NCI-H1048 (cell line): Measurements from ENCODE around the gene CHRNE.
A peak's percentile ranks its signal among the peaks of the same experiment; 100 is the strongest.
"Not testable (repeated sequence)": the region's sequence is repeated elsewhere in the genome, so short reads cannot be mapped to it uniquely, and the experiment has no call there.

Source experiments
- DNase-seq: peaks from one replicate; lab custom pipeline; 2025; lab: John Stamatoyannopoulos, UW

CHRNE gene

GRCh38 chr17:4887581-4887980, 15.3 kb downstream of the CHRNE start:
- DNase-seq = no peak

- DNase-seq = no peak
Observed at GRCh38 chr17:4886830-4887229, 16.1 kb downstream of the CHRNE start.

- no peak for DNase-seq
Observed at GRCh38 chr17:4884489-4884888, 18.4 kb downstream of the CHRNE start.

GRCh38 chr17:4881761-4882555, 20.9 kb downstream of the CHRNE start:
- peak; percentile 84 for DNase-seq

GRCh38 chr17:4880857-4881256, 22.0 kb downstream of the CHRNE start:
- DNase-seq = no peak

DNA sequence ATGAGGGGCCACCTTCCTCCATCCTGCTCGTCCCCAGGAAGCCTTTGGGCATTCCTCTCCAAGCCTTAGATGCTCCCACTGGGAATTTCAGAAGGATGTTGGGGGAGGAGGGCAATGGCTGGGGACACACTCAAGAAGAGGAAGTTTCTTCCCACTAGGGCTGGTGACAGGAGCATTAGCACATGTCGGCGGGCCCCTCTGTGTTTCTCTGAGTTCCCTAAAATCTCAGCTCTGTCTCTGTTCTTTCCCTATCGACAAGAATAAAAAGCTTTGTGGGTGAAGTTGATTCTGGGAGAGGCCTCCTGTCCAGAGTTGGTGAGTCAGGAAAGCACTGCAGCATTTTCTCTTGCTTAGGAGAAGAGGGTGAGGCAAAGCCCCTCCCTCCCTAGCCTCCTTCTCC, 23.3 kb downstream of the CHRNE start:
- DNase-seq = no peak

GRCh38 chr17:4877089-4877488, 25.8 kb downstream of the CHRNE start:
- DNase-seq = no peak

DNA sequence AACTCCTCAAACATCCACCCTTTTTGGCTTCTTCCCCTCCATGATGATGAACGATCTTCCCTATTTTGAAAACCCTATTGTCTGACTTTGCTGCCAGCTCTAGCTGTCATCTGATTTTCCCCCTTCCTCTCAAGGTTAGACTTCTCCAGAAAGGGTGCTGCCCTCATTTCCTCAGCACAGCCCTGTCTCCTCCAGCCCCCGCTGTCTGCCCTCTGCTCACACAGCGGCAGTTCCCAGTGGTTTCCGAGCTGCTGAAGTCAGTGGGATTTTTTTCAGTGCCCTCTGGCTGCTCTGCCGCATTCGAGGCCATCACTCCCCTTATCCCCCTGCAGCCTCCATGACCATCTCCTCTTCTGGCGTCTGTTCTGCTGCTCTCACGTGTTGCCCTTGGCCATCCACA, 30.1 kb downstream of the CHRNE start:
- no peak for DNase-seq

DNA sequence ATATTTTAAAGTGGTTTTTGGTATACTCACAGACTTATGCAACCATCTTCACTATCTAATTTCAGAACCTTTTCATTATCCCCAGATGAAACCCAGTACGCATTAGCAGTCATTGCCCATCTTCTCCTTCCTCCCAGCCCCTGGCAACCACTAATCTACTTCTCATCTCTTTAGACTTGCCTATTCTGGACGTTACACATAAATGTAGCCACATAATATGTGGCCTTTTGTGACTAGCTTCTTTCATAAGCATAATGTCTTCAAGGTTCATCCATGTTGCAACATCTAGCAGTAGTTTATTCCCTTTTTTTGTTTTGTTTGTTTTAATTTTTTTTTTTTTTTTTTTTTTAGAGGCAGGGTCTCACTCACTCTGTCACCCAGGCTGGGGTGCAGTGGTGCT, 32.0 kb downstream of the CHRNE start:
- no peak for DNase-seq

DNA sequence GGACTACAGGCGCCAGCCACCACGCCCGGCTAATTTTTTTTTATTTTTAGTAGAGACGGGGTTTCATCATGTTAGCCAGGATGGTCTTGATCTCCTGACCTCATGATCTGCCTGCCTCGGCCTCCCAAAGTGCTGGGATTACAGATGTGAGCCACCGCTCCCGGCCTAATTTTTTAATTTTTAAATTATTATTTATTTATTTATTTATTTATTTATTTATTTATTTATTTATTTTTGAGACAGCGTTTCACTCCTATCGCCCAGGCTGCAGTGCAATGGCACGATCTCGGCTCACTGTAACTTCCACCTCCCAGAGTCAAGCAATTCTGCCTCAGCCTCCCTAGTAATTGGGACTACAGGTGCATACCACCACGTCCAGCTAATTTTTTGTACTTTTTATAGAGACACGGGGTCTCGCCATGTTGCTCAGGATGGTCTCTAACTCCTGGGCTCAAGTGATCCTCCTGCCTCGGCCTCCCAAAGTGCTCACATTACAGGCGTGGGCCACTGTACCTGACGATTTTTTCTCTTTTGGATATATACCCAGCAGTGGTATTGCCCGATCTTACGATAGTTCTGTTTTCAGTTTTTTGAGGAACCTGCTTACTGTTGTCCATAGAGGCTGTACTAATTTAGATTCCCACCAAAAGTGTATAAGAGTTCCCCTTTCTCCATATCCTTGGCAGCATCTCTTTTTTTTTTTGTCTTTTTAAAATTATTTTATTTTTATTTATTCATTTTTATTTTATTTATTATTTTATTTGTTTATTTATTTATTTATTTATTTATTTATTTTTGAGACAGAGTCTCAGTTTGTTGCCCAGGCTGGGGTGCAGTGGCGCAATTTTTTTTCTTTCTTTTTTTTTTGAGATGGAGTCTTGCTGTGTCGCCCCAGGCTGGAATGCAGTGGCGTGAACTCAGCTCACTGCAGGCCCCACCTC, 33.6 kb downstream of the CHRNE start:
- DNase-seq = not testable (repeated sequence)

- not testable (repeated sequence) for DNase-seq
Observed at GRCh38 chr17:4867535-4867934, 35.4 kb downstream of the CHRNE start.

DNA sequence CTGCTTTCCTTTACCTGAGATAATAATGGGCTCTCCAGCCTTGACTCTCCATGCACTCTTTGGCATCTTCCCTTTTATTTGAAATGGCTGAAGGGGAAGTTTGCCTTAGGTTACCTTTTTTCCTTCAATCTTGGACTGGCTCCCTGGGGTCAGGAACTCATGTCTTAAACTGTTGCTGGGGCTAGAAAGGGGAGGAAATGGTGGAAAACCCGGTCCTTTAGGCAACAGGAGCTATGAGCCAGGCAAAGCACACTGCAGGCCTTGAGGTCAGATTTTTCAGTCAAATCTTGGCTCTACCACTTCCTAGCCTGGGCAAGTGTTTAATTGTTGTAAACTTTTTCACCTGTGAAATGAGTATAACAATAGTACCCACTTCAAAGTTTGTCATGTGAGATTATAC, 39.6 kb downstream of the CHRNE start:
- DNase-seq = no peak

DNA sequence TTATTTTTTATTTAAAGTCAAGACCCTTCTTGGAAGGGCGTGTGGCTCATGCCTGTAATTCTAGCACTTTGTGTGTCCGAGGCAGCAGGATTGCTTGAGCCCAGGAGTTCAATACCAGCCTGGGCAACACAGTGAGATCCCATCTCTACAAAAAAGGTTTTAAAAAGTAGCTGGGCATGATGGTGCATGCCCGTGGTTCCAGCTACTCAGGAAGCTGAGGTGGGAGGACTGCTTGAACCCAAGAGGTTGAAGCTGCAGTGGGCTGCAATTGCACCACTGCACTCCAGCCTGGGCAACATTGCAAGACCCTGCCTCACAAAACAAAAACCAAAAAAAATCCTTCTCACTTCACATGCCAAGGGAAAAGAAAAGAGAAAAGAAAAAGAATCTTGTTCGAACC, 40.2 kb downstream of the CHRNE start:
- no peak for DNase-seq

DNA sequence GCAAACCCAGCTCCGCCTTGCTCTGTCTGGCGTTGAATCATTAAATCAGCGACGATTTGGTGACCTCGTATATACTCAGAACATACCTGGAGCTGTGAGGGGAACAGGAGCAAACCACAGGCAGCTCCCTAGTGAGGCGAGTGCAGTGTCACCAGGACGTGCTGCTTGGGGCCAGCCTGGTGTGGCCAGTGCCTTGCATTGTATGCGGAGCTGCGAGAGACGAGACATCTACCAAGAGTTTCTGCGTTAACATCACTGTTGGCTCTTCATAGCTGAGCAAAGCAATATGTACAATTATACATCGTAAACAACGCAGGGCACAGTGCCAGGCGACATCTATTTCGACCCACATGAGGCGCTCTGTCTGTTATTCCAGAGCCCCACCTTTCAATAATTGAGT, 41.8 kb downstream of the CHRNE start:
- DNase-seq = no peak

- DNase-seq = no peak
Observed at GRCh38 chr17:4860651-4861050, 42.2 kb downstream of the CHRNE start.

GRCh38 chr17:4859816-4860625, 42.9 kb downstream of the CHRNE start:
- no peak for DNase-seq

DNA sequence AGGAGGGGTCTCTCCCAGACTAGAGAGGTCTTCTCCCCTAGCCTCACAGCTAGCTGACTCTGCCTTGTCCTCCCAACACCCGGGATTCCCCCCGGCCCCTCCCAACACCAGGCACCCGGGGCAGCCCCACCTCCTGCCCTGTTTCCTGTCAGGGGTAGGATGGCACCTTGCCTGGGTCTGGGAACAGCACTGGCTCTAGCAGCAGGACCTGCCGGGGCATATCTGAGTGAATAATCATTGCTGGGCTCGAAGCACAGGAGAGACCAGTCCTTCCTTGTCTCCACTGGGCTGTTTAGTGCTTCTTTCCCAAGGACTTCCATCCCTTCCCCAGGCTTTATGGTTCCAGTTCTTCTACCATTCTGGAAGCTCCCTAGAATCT, 44.0 kb downstream of the CHRNE start:
- DNase-seq = no peak

GRCh38 chr17:4858068-4858881, 44.6 kb downstream of the CHRNE start:
- no peak for DNase-seq

DNA sequence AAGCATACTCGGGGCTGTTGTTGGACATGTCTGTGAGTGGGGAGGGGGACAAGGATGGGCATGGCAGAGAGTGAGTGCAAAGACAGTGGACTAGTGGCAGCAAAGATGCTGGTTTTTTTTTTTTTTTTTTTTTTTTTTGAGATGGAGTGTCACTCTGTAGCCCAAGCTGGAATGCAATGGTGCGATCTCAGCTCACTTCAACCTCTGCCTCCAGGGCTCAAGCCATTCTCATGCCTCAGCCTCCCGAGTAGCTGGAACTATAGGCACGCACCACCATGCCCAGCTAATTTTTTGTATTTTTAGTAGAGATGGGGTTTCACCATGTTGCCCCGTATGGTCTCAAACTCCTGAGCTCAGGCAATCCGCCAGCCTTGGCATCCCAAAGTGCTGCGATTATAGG, 45.6 kb downstream of the CHRNE start:
- not testable (repeated sequence) for DNase-seq

DNA sequence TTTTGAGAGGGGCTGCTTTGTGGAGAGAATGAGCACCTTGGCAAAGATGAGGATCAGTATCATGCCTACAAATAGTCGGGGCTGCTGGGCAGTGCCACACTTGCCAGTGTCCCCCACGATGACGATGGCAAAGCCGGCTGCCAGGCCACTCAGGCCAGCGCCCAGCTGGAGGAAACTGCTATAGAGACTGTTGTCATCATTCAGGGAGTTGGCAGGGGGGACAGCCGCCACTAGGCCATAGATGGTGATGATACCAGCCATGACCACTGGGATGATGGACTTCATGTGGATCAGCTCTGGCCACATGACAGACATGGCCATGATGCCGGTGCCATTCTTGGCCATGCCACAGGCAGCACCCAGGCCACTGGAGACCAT, 46.0 kb downstream of the CHRNE start:
- DNase-seq = no peak

DNA sequence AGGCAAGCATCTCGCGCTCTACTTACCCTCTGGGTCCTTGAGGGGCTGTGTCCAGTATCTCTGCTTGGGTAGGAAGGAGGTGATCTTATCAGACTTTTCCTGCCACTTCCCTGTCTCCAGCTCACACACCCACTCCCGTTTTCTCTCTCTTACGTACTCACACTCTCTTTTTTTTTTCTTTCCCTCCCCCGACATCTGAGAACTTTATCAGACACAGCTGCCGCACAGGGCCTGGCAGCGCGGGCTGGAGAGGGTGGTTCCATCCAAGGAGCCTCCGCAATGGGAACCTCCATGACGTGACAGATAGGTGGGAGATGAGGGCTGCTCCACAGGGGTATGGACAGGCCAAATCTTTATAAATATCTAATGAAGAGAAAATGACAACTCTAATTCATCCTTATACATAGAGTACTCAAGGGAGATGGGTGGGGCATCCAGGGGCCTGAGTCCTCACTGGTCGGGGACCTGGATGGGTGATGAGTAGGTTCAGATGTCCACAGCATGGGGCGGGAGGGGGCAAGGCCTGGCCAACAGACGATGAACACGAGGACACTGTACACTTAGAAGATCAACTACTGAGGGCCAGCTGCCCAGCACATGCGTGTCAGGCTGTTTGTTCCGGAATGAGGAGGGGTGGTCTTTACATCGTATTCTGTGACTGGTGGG, 46.5 kb downstream of the CHRNE start:
- DNase-seq = no peak
